H1 (cell line): Measurements from ENCODE around the gene CA10. TPM values are rescaled to one million over a fixed set of nuclear protein-coding genes. Genes with fewer than 3 reads are reported as not detected.

Experiments
- CTCF ChIA-PET: fragments of 300-600 bp; sonication (Branson Sonifier 250); formaldehyde crosslinking; loops from one replicate; lab custom pipeline; 2021; ENCODE audit not compliant: partially characterized antibody; lab: Charles Lee
- POLR2A ChIA-PET: fragments of 300-600 bp; sonication (Branson Sonifier 250); formaldehyde crosslinking; loops from one replicate; lab custom pipeline; 2021; ENCODE audit warnings: inconsistent platforms; ENCODE audit not compliant: partially characterized antibody; lab: Charles Lee
- DNase-seq, 2 experiments: peaks; one replicate each; pipeline versions ENCODE4 v3.0.0 to v3.0.0-alpha.2; 2010 to 2022; ENCODE audit warnings: low spot score in 2 of 2, low read depth in 1 of 2, mixed read lengths in 1 of 2
- FAIRE-seq: peaks from 2 replicates; lab custom pipeline; 2011; peaks lifted over from hg19 to GRCh38; lab: Jason Lieb, UNC
- H2AFZ ChIP-seq: 2 replicates; pipeline ENCODE4 v1.8.1; 2012; ENCODE audit warnings: low read length, inconsistent platforms
- H2AK5ac ChIP-seq: 2 replicates; pipeline ENCODE4 v1.6.1; 2013; ENCODE audit warnings: low read depth, low read length
- H2BK120ac ChIP-seq: replicated peaks from 2 replicates; pipeline ENCODE3; 2013; ENCODE audit warnings: low read depth, low read length, inconsistent platforms
- H2BK12ac ChIP-seq: 2 replicates; pipeline ENCODE4 v1.6.1; 2013; ENCODE audit warnings: low read depth, low read length
- H2BK15ac ChIP-seq: 2 replicates; pipeline ENCODE4 v1.6.1; 2013; ENCODE audit warnings: low read length
- H2BK20ac ChIP-seq: 2 replicates; pipeline ENCODE4 v1.6.1; 2013; ENCODE audit warnings: low read length
- H2BK5ac ChIP-seq: 2 replicates; pipeline ENCODE4 v1.6.1; 2013; ENCODE audit warnings: low read depth, low read length
- H3K14ac ChIP-seq: 2 replicates; pipeline ENCODE4 v1.6.1; 2013; ENCODE audit warnings: inconsistent platforms; ENCODE audit not compliant: insufficient read length
- H3K18ac ChIP-seq: 2 replicates; pipeline ENCODE4 v1.6.1; 2013; ENCODE audit warnings: low read length; ENCODE audit errors: extremely low read depth
- H3K23ac ChIP-seq: 2 replicates; pipeline ENCODE4 v1.6.1; 2013; ENCODE audit warnings: inconsistent platforms; ENCODE audit not compliant: insufficient read length
- H3K23me2 ChIP-seq: 2 replicates; pipeline ENCODE4 v1.6.1; 2013; ENCODE audit warnings: low read depth, low read length
- H3K27ac ChIP-seq: 2 replicates; pipeline ENCODE4 v1.6.1; 2011; ENCODE audit warnings: low read depth, low read length, inconsistent platforms
- H3K27me3 ChIP-seq, 4 experiments: replicated peaks in 1 of 4; 1 replicate in 1 of 4; 2 replicates in 3 of 4; pipeline versions ENCODE4 v1.6.1 to v1.8.1; 2011 to 2013; ENCODE audit warnings: low read length in 3 of 4, mild to moderate bottlenecking in 3 of 4, inconsistent platforms in 2 of 4, mixed read lengths in 2 of 4, moderate library complexity in 1 of 4; ENCODE audit not compliant: control insufficient read depth in 3 of 4, insufficient read depth in 3 of 4; ENCODE audit errors: extremely low read depth in 1 of 4
- H3K36me3 ChIP-seq, 4 experiments: 2 replicates each; pipeline versions ENCODE4 v1.6.1 to v1.8.1; 2011 to 2013; ENCODE audit warnings: mild to moderate bottlenecking in 4 of 4, low read length in 3 of 4, moderate library complexity in 2 of 4, control low read depth in 1 of 4, inconsistent platforms in 1 of 4; ENCODE audit not compliant: insufficient read depth in 4 of 4, control insufficient read depth in 2 of 4
- H3K4ac ChIP-seq: replicated peaks from 2 replicates; pipeline ENCODE3; 2013; ENCODE audit warnings: low read length, low read depth, mixed read lengths, inconsistent platforms; ENCODE audit not compliant: insufficient read length
- H3K4me1 ChIP-seq, 4 experiments: replicated peaks in 1 of 4; 1 replicate in 1 of 4; 2 replicates in 3 of 4; pipeline versions ENCODE4 v1.6.1 to v1.8.1; 2011 to 2013; ENCODE audit warnings: low read length in 3 of 4, inconsistent platforms in 2 of 4, mixed read lengths in 1 of 4; ENCODE audit not compliant: insufficient read depth in 4 of 4, control insufficient read depth in 3 of 4
- H3K4me2 ChIP-seq, 2 experiments: 2 replicates each; pipeline versions ENCODE4 v1.6.1 to v1.8.1; 2011 to 2013; ENCODE audit warnings: low read depth in 2 of 2, low read length in 2 of 2, control low read depth in 1 of 2, inconsistent platforms in 1 of 2, mild to moderate bottlenecking in 1 of 2; ENCODE audit not compliant: insufficient read depth in 1 of 2
- H3K4me3 ChIP-seq, 4 experiments: fragments of 200-600, 300-600 bp in 1 of 4; sonication (generic), shearing (Covaris generic), sonication (Bioruptor Twin) in 1 of 4; 2 replicates each; pipeline versions ENCODE4 v1.5.1 to v1.8.1; 2011 to 2016; ENCODE audit warnings: low read length in 4 of 4, low read depth in 3 of 4, control low read depth in 2 of 4, inconsistent platforms in 2 of 4, mild to moderate bottlenecking in 2 of 4, mixed read lengths in 1 of 4, moderate library complexity in 1 of 4; ENCODE audit not compliant: insufficient read depth in 2 of 4; ENCODE audit errors: extremely low read depth in 1 of 4
- H3K56ac ChIP-seq: replicated peaks from 2 replicates; pipeline ENCODE3; 2013; ENCODE audit warnings: low read depth, mild to moderate bottlenecking, mixed read lengths, low read length, inconsistent platforms; ENCODE audit not compliant: insufficient read length
- H3K79me1 ChIP-seq: 2 replicates; pipeline ENCODE4 v1.6.1; 2013; ENCODE audit warnings: low read depth, low read length, control low read depth
- H3K79me2 ChIP-seq, 2 experiments: 2 replicates each; pipeline versions ENCODE4 v1.6.1 to v1.8.1; 2012 to 2013; ENCODE audit warnings: low read length in 2 of 2, mild to moderate bottlenecking in 2 of 2, inconsistent platforms in 1 of 2; ENCODE audit not compliant: insufficient read depth in 2 of 2, control insufficient read depth in 1 of 2
- H3K9ac ChIP-seq, 4 experiments: replicated peaks in 1 of 4; 1 replicate in 1 of 4; 2 replicates in 3 of 4; pipeline versions ENCODE4 v1.6.1 to v1.8.1; 2011 to 2013; ENCODE audit warnings: low read depth in 3 of 4, low read length in 3 of 4, control low read depth in 2 of 4, mild to moderate bottlenecking in 2 of 4, moderate library complexity in 2 of 4, inconsistent platforms in 1 of 4; ENCODE audit errors: extremely low read depth in 1 of 4
- H3K9me3 ChIP-seq, 2 experiments: 2 replicates each; pipeline versions ENCODE4 v1.6.1 to v1.8.1; 2012 to 2013; ENCODE audit warnings: mild to moderate bottlenecking in 2 of 2, moderate library complexity in 2 of 2, control low read depth in 1 of 2, inconsistent platforms in 1 of 2, low read depth in 1 of 2, low read length in 1 of 2, mixed read lengths in 1 of 2; ENCODE audit not compliant: insufficient read depth in 2 of 2
- H4K20me1 ChIP-seq, 2 experiments: replicated peaks in 1 of 2; 2 replicates each; pipeline versions ENCODE3 to v1.8.1; 2011 to 2013; ENCODE audit warnings: inconsistent platforms in 2 of 2, low read length in 2 of 2, mild to moderate bottlenecking in 1 of 2; ENCODE audit not compliant: insufficient read depth in 2 of 2, control insufficient read depth in 1 of 2
- H4K5ac ChIP-seq: 2 replicates; pipeline ENCODE4 v1.6.1; 2013; ENCODE audit warnings: low read length, low read depth, mixed read lengths, inconsistent platforms; ENCODE audit not compliant: insufficient read length
- H4K8ac ChIP-seq: 2 replicates; pipeline ENCODE4 v1.8.0; 2013; ENCODE audit warnings: mild to moderate bottlenecking, moderate library complexity, low read length, inconsistent platforms; ENCODE audit not compliant: insufficient read depth; ENCODE audit errors: extremely low read depth
- H4K91ac ChIP-seq: replicated peaks from 2 replicates; pipeline ENCODE3; 2013; ENCODE audit warnings: low read length, mixed read lengths, inconsistent platforms; ENCODE audit not compliant: insufficient read length
- RNF2 ChIP-seq: fragments of 200-900, 300-1000 bp; sonication (generic); IDR thresholded peaks from 2 replicates; pipeline ENCODE4 v1.7.1; 2016; ENCODE audit warnings: borderline replicate concordance, low read depth, mild to moderate bottlenecking, antibody characterized with exemption, low read length; ENCODE audit not compliant: poor library complexity, severe bottlenecking; ENCODE audit errors: missing control alignments
- WGBS, 2 experiments: shearing (Covaris generic) in 1 of 2; methylation state at CpG; one replicate each; pipeline versions ENCODE4 v1.1.6 to v1.1.7; 2013 to 2015; ENCODE audit warnings: low lambda C conversion rate in 2 of 2, mixed read lengths in 2 of 2, inconsistent platforms in 1 of 2, low coverage in 1 of 2, missing lambda C conversion rate in 1 of 2; ENCODE audit not compliant: insufficient replicate concordance in 2 of 2, insufficient coverage in 1 of 2, insufficient read length in 1 of 2; ENCODE audit errors: extremely low coverage in 1 of 2, missing lambda C conversion rate in 1 of 2; 5-methylcytosine and 5-hydroxymethylcytosine counted together
- polyA plus RNA-seq, 7 experiments: library from polyadenylated mRNA; depleted of rRNA in 3 of 7; stranded (reverse) in 5 of 7; unstranded in 2 of 7; fragments of >200 nt in 5 of 7; fragments of 200-250 nt in 2 of 7; gene quantifications; 1 replicate in 5 of 7; 2 replicates in 1 of 7; 4 replicates in 1 of 7; pipeline versions ENCODE4 v1.2.1 to v1.2.3, GENCODE V29; 2011 to 2013; ENCODE audit warnings: missing spikeins in 2 of 7, mixed read lengths in 2 of 7
- total RNA-seq: library from RNA; stranded (reverse); fragmentation: NEBNext Ultra II Directional; extraction: Animal tissue kit (Norgen Biotek cat#: 25700); gene quantifications from 2 replicates; pipeline ENCODE4 v1.2.1, GENCODE V29; 2021

CA10 gene
- total and polyA plus RNA-seq, 2 of the 8 experiments (the other 6 are each of a cell fraction or from before 2014, with no cell fraction given): 0.60 to 0.63 TPM

DNA sequence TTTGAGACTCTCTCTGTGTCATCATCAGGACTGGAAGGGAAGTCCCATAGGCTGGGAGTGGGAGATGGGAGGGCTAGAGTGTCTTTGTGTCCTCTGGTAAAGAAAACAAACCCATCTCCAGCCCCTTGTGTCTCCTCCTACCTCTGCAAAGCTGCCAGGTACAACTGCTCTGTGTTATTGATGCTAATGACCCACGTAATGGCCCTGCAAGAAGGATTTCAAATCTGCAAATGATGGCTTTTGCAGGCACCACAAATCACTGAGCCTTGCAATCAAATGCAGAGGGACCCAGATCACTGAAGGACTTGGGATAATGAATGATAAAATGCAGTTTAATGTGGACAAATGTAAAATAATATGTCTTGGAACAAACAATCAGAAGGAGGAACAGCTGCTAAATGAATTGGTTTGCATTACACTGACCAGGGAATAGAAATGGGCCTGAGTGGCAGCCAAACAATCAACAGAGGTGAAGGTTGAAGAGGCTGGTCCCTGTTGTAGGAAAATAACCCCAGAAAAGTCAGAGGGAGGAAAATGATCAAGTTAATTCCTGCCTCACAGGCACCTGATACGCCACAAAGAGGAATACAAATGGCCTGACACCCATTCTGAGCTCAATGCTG lies 473.1 kb downstream of the CA10 start:
- POLR2A ChIA-PET: no interaction called here
- Histone ChIP-seq H2BK20ac (no peak overlapping the region), H2BK5ac (no peak overlapping the region), H3K9me3 (no peaks in the 10 kb centered on the region), H3K18ac (no peak overlapping the region), H2BK15ac (no peak overlapping the region), H3K14ac (no peak overlapping the region), H3K9ac (no peak overlapping the region), H3K23ac (no peak overlapping the region), H4K91ac (no peak overlapping the region), H3K27me3 (no peaks in the 10 kb centered on the region), H3K4me1 (peaks cover 0 to 5% (median 2%) of the 10 kb centered on the region in 4 experiments; a peak in 4 of 7 replicates), H3K4me2 (no peak overlapping the region), H3K27ac (no peak overlapping the region), H3K23me2 (no peaks in the 10 kb centered on the region), H3K36me3 (no peaks in the 10 kb centered on the region), H4K20me1 (no peaks in the 10 kb centered on the region), H3K79me1 (no peaks in the 10 kb centered on the region), H3K79me2 (no peaks in the 10 kb centered on the region), H2BK120ac (no peak overlapping the region), H2AK5ac (no peak overlapping the region), H3K4ac (no peak overlapping the region), H3K4me3 (no peak overlapping the region), H2AFZ (no peak overlapping the region)
- 68% methylated on average over 2 of the region's 2 CpGs; no CpG with 5 or more reads in 1 of the 2 experiments for WGBS, 2 experiments
- no peak for DNase-seq
- TF ChIP-seq RNF2: no peak
- TF ChIP-seq, all 59 proteins: peak for 0
- Histone ChIP-seq H4K8ac (no peak overlapping the region), H3K56ac (no peak overlapping the region), H2BK12ac (no peak overlapping the region), H4K5ac (no peak overlapping the region)
- no peak for FAIRE-seq
- CTCF ChIA-PET: interaction anchor here (0.9 to 1.9 kb wide), 3 partner anchors 14 to 314 kb away, joined by 3 to 5 read pairs (median 3); no protein-coding TSS in a partner anchor
